GM12874 (cell line): ENCODE results near the gene TET2.

Source experiments
- CTCF ChIP-seq: IDR thresholded peaks from 2 replicates; pipeline ENCODE4 v1.5.1; 2011; ENCODE audit warnings: low read depth, mild to moderate bottlenecking, control low read depth, low read length, moderate library complexity; ENCODE audit not compliant: insufficient read depth

Gene TET2

GRCh38 chr4:105196523-105197145, 50.0 kb downstream of the TET2 start:
- no peak for TF ChIP-seq CTCF

- no peak for TF ChIP-seq CTCF
These were observed 51.1 kb downstream of the TET2 start for GRCh38 chr4:105197777-105198176.

- no peak for TF ChIP-seq CTCF
These were observed 51.9 kb downstream of the TET2 start for GRCh38 chr4:105198541-105198940.

GRCh38 chr4:105206214-105206613, 59.5 kb downstream of the TET2 start:
- TF ChIP-seq CTCF = no peak

- TF ChIP-seq CTCF = no peak
These were observed 60.7 kb downstream of the TET2 start for GRCh38 chr4:105207386-105207785.

- TF ChIP-seq CTCF = no peak
These were observed 61.9 kb downstream of the TET2 start for GRCh38 chr4:105208561-105208960.

- no peak for TF ChIP-seq CTCF
These were observed 64.2 kb downstream of the TET2 start for GRCh38 chr4:105210916-105211315.
